ENCODE data around the gene SPECC1L.

Gene SPECC1L

GRCh38 chr22:24393012-24393559 lies 122.5 kb downstream of the SPECC1L start:
- Histone ChIP-seq H3K27ac (ENCODE audit: low read length) (no peak overlapping the region), H3K4me1 (ENCODE audit: control insufficient read depth, insufficient read depth, low read length) (no peaks in the 10 kb centered on the region), H3K9me3 (ENCODE audit: control insufficient read depth, insufficient read depth, low read length) (no peaks in the 10 kb centered on the region), H3K4me3 (ENCODE audit: low read length) (no peak overlapping the region), H3K36me3 (ENCODE audit: control insufficient read depth, insufficient read depth, low read length) (no peaks in the 10 kb centered on the region), H3K27me3 (ENCODE audit: control insufficient read depth, insufficient read depth, low read length) (no peaks in the 10 kb centered on the region)
- no CpG with 5 or more reads among the region's 2 CpGs for WGBS (ENCODE audit: insufficient coverage, insufficient read length)
- DNase-seq (ENCODE audit: low read depth, low spot score) = no peak

- no peaks in the 10 kb centered on the region for H3K9me3 ChIP-seq (ENCODE audit: control insufficient read depth, insufficient read depth, low read length)
- H3K4me1 ChIP-seq (ENCODE audit: control insufficient read depth, insufficient read depth, low read length) = no peaks in the 10 kb centered on the region
- no peaks in the 10 kb centered on the region for H3K27me3 ChIP-seq (ENCODE audit: control insufficient read depth, insufficient read depth, low read length)
- no CpG with 5 or more reads among the region's 3 CpGs for WGBS (ENCODE audit: insufficient coverage, insufficient read length)
- no peaks in the 10 kb centered on the region for H3K36me3 ChIP-seq (ENCODE audit: control insufficient read depth, insufficient read depth, low read length)
- H3K27ac ChIP-seq (ENCODE audit: low read length) = no peak overlapping the region
- H3K4me3 ChIP-seq (ENCODE audit: low read length) = no peak overlapping the region
- no peak for DNase-seq (ENCODE audit: low read depth, low spot score)
These were observed 123.2 kb downstream of the SPECC1L start for GRCh38 chr22:24393848-24394247.

GRCh38 chr22:24394254-24394653 lies 123.6 kb downstream of the SPECC1L start:
- Histone ChIP-seq H3K4me3 (ENCODE audit: low read length) (no peak overlapping the region), H3K9me3 (ENCODE audit: control insufficient read depth, insufficient read depth, low read length) (no peaks in the 10 kb centered on the region), H3K36me3 (ENCODE audit: control insufficient read depth, insufficient read depth, low read length) (no peaks in the 10 kb centered on the region), H3K4me1 (ENCODE audit: control insufficient read depth, insufficient read depth, low read length) (no peaks in the 10 kb centered on the region), H3K27ac (ENCODE audit: low read length) (no peak overlapping the region), H3K27me3 (ENCODE audit: control insufficient read depth, insufficient read depth, low read length) (no peaks in the 10 kb centered on the region)
- no peak for DNase-seq (ENCODE audit: low read depth, low spot score)
- no CpG with 5 or more reads among the region's 2 CpGs for WGBS (ENCODE audit: insufficient coverage, insufficient read length)

GRCh38 chr22:24398409-24398808 lies 127.8 kb downstream of the SPECC1L start:
- Histone ChIP-seq H3K9me3 (ENCODE audit: control insufficient read depth, insufficient read depth, low read length) (no peaks in the 10 kb centered on the region), H3K27ac (ENCODE audit: low read length) (no peak overlapping the region), H3K27me3 (ENCODE audit: control insufficient read depth, insufficient read depth, low read length) (no peaks in the 10 kb centered on the region), H3K4me1 (ENCODE audit: control insufficient read depth, insufficient read depth, low read length) (no peaks in the 10 kb centered on the region), H3K36me3 (ENCODE audit: control insufficient read depth, insufficient read depth, low read length) (no peaks in the 10 kb centered on the region), H3K4me3 (ENCODE audit: low read length) (no peak overlapping the region)
- no peak for DNase-seq (ENCODE audit: low read depth, low spot score)

GRCh38 chr22:24400034-24400725 lies 129.5 kb downstream of the SPECC1L start:
- H3K4me1 ChIP-seq (ENCODE audit: control insufficient read depth, insufficient read depth, low read length) = no peaks in the 10 kb centered on the region

GRCh38 chr22:24400726-24401596 lies 130.3 kb downstream of the SPECC1L start:
- no peak for DNase-seq (ENCODE audit: low read depth, low spot score)

More at GRCh38 chr22:24400034-24400725, 129.5 kb downstream of the SPECC1L start:
- no peak overlapping the region for H3K27ac ChIP-seq (ENCODE audit: low read length)
- no peak for DNase-seq (ENCODE audit: low read depth, low spot score)
- no peaks in the 10 kb centered on the region for H3K27me3 ChIP-seq (ENCODE audit: control insufficient read depth, insufficient read depth, low read length)
- H3K36me3 ChIP-seq (ENCODE audit: control insufficient read depth, insufficient read depth, low read length) = peaks cover 5% of the 10 kb centered on the region; the same call in 1 of the 2 replicates
- no peak overlapping the region for H3K4me3 ChIP-seq (ENCODE audit: low read length)
- no CpG with 5 or more reads among the region's 8 CpGs for WGBS (ENCODE audit: insufficient coverage, insufficient read length)
- no peaks in the 10 kb centered on the region for H3K9me3 ChIP-seq (ENCODE audit: control insufficient read depth, insufficient read depth, low read length)

GRCh38 chr22:24401931-24402367 lies 131.3 kb downstream of the SPECC1L start:
- peaks cover 5% of the 10 kb centered on the region; the same call in 1 of the 2 replicates for H3K36me3 ChIP-seq (ENCODE audit: control insufficient read depth, insufficient read depth, low read length)
- no peak overlapping the region for H3K27ac ChIP-seq (ENCODE audit: low read length)
- H3K4me3 ChIP-seq (ENCODE audit: low read length) = no peak overlapping the region
- no peaks in the 10 kb centered on the region for H3K4me1 ChIP-seq (ENCODE audit: control insufficient read depth, insufficient read depth, low read length)
- no peak for DNase-seq (ENCODE audit: low read depth, low spot score)
- H3K27me3 ChIP-seq (ENCODE audit: control insufficient read depth, insufficient read depth, low read length) = no peaks in the 10 kb centered on the region
- H3K9me3 ChIP-seq (ENCODE audit: control insufficient read depth, insufficient read depth, low read length) = no peaks in the 10 kb centered on the region
- WGBS (ENCODE audit: insufficient coverage, insufficient read length) = no CpG with 5 or more reads among the region's 5 CpGs

More at GRCh38 chr22:24400726-24401596, 130.3 kb downstream of the SPECC1L start:
- Histone ChIP-seq H3K27me3 (ENCODE audit: control insufficient read depth, insufficient read depth, low read length) (no peaks in the 10 kb centered on the region), H3K4me3 (ENCODE audit: low read length) (no peak overlapping the region), H3K4me1 (ENCODE audit: control insufficient read depth, insufficient read depth, low read length) (no peaks in the 10 kb centered on the region), H3K27ac (ENCODE audit: low read length) (no peak overlapping the region), H3K9me3 (ENCODE audit: control insufficient read depth, insufficient read depth, low read length) (no peaks in the 10 kb centered on the region), H3K36me3 (ENCODE audit: control insufficient read depth, insufficient read depth, low read length) (peaks cover 5% of the 10 kb centered on the region; the same call in 1 of the 2 replicates)
- WGBS (ENCODE audit: insufficient coverage, insufficient read length) = no CpG with 5 or more reads among the region's 9 CpGs

GRCh38 chr22:24402460-24403192 lies 132.0 kb downstream of the SPECC1L start:
- DNase-seq (ENCODE audit: low read depth, low spot score) = no peak
- Histone ChIP-seq H3K36me3 (ENCODE audit: control insufficient read depth, insufficient read depth, low read length) (peaks cover 7% of the 10 kb centered on the region; the same call in 1 of the 2 replicates), H3K4me1 (ENCODE audit: control insufficient read depth, insufficient read depth, low read length) (no peaks in the 10 kb centered on the region), H3K27me3 (ENCODE audit: control insufficient read depth, insufficient read depth, low read length) (no peaks in the 10 kb centered on the region), H3K27ac (ENCODE audit: low read length) (no peak overlapping the region), H3K9me3 (ENCODE audit: control insufficient read depth, insufficient read depth, low read length) (no peaks in the 10 kb centered on the region), H3K4me3 (ENCODE audit: low read length) (no peak overlapping the region)
- WGBS (ENCODE audit: insufficient coverage, insufficient read length) = no CpG with 5 or more reads among the region's 3 CpGs

GRCh38 chr22:24403346-24403745 lies 132.7 kb downstream of the SPECC1L start:
- WGBS (ENCODE audit: insufficient coverage, insufficient read length) = no CpG with 5 or more reads among the region's 3 CpGs
- no peak overlapping the region for H3K4me3 ChIP-seq (ENCODE audit: low read length)
- H3K27ac ChIP-seq (ENCODE audit: low read length) = no peak overlapping the region
- H3K27me3 ChIP-seq (ENCODE audit: control insufficient read depth, insufficient read depth, low read length) = no peaks in the 10 kb centered on the region
- no peak for DNase-seq (ENCODE audit: low read depth, low spot score)
- H3K4me1 ChIP-seq (ENCODE audit: control insufficient read depth, insufficient read depth, low read length) = no peaks in the 10 kb centered on the region
- H3K36me3 ChIP-seq (ENCODE audit: control insufficient read depth, insufficient read depth, low read length) = peaks cover 7% of the 10 kb centered on the region; the same call in 1 of the 2 replicates
- H3K9me3 ChIP-seq (ENCODE audit: control insufficient read depth, insufficient read depth, low read length) = no peaks in the 10 kb centered on the region

Measured in iPS DF 6.9 (cell line).